ENCODE results near the gene PNCK.
"Not testable (repeated sequence)": the region's sequence is repeated elsewhere in the genome, so short reads cannot be mapped to it uniquely, and the experiment has no call there.

PNCK gene

DNA sequence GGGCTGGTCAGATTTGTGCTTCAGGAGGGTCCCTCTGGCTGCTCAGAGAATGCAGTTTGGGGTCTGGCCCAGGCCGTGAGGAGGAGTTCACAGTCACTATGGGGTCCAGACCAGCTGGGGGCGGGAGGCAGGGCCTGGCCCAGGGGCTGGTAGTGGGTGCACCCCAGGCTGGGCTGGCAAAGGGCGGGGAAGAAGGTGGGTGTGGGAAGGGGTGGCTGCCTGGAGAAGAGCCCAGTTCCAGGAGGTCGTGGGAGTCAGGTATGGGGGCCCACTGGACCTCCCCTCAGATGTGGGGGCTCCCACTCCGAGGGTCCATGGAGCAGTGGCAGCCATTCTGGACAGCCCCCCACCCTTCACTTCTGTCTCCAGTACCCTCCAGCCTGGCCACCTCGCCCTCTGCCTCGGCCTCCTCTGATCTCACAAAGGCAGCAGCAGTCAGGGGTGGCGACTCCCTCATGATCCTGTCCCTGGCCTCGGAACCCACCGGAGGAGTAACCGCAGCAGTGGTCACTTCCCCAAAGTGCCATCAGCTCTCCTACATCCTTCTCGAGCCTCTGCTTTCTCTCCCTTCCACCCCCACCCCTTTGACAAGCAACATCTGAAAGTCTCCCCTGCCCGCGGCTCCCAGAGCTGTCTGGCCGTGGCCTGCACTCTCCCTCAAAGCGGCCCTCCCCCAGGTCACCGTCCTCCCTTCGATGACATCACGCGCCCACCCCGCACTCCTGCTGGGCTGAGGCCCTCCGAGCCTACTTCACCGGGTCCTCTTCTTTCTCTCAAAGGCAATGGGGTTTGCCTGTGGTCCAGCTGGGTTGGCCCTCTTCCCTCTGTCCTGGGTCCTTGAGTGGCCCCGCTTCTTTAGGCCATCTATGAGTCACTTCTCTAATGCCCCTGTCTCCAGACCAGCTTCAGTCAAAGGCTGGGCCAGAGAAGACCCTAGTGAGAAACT is 12.4 kb upstream of the PNCK start:
- DNase-seq (ENCODE audit: low read depth) = no peak

- no peak for DNase-seq (ENCODE audit: low read depth)
Measured at GRCh38 chrX:153685156-153685536, 11.5 kb upstream of the PNCK start.

- DNase-seq (ENCODE audit: low read depth) = no peak
Measured at GRCh38 chrX:153684467-153685155, 11.0 kb upstream of the PNCK start.

DNA sequence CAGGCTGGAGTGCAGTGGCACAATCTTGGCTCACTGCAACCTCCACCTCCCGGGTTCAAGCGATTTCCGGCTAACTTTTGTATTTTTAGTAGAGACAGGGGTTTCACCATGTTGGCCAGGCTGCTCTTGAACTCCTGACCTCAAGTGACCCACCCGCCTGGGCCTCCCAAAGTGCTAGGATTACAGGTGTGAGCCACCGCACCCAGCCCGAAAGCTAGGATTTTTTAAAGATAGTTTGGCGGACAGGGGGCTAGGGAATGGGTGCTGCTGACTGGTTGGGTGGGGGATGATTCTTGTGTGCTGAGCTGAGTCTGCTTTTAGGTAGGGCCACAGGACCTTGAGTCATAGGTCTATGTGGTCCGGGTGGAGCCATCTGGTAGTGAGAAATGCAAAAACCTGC is 9.9 kb upstream of the PNCK start:
- not testable (repeated sequence) for DNase-seq (ENCODE audit: low read depth)

GRCh38 chrX:153681175-153681574 is 7.6 kb upstream of the PNCK start:
- DNase-seq (ENCODE audit: low read depth) = no peak

DNA sequence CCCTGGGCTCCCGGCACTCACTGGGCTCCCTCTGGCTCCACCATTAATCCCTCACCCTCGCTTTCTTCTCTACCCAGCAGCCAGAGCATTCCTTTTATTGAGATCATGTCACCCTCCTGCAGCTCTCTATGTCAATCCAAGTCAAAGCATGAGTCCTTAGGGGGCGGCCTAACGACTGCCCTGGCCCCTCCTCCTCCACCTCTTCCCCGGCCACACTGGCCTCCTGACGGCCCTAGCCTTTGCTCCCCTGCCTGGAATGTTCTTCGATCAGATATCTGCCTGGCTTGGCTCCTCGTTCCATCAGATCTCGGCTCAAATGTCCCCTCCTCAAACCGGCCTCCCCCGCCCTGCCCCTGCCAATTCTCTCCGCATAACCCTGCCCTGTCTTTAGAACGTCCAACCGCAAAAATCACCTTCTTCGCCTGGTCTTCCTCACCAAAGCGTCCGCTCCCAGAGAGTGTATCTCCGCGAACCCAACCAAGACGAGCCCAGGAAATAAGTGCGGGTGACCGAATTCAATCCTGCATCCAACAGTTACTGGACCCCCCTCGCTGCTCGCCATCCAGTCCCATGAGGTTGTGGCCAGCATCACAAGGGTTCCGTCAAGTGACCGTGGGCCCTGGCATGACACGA is 722 bp upstream of the PNCK start:
- no peak for DNase-seq (ENCODE audit: low read depth)

- no peak for DNase-seq (ENCODE audit: low read depth)
Measured at GRCh38 chrX:153672531-153673427, 834 bp downstream of the PNCK start.

DNA sequence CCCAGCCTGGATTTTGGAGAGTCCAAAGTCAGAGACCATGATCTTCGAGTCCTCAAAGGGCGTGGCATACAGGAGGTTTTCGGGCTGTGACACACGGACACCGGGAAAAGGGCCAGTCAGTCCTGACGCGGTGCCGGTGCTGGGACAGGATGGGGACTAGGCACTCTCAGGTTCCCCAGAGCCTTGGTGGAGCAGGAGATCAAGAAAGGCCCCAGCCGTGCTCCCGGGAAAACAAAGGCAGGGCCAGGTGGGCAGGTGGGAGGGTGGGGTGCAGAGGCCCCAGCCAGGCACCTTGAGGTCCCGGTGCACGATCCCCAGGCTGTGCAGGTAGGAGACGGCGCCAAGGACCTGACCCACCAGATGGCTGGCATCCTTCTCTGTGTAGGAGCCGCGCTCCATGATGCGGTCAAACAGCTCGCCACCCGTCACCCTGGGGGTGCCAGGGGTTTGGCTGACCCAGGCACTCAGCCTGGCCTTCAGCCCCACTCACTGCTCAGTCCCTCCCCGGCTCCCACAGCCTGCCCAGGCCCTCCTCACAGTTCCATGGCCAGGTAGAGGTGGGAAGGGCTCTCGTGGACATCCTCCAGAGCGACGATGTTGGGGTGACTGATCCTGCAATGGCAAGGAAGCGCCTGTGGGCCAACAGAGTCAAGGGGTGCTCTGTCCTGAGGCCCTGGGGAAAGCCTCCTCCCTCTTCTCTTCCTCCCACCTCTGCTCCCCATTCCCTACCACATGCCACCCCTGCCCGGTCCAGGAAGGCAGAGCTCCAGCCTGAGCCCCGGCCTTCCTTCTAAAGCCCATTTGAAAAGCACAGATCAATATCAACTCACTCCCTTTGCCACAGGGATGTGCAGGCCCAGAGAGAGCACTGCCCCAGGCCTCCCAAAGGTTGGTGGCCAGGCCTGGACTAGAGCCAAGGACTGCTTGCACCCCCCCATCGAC is 1.8 kb downstream of the PNCK start:
- no peak for DNase-seq (ENCODE audit: low read depth)

DNA sequence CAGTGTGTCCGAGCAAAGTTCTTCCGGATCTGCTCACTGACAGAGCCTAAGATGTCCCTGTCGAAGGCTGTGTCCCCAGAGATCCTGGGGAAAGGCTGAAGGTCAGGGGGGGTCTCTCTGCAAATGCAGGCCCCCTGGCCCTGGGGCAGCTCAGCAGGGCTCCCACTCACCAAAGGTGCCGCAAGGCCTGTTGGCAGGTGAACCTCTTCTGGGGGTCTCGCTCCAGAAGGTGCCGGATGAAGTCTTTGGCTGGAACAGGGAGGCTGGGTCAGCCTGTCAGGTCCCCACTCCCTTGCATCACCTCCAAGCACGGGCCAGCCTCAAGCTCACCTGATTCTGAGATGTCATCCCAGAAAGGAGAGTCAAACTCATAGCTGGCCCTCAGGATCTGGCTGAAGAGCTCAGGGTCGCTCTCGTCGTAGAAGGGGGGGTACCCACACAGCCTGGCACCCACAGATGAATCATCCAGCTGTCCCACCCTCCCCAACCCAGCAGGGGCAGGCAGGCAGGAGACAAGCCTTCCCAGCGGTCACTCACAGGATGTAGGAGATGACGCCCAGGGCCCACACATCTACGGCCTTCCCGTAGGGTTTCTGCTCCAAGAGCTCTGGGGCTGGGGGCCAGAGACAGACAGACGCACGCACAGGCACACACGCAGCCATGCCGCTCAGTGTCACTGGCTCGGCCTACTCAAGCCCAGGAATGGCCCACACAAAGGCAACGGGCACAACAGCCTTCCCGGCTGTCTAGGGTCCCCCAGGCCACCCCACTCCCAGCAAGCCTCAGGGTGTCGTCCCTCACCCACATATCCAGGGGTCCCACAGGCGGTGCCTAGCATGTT is 2.6 kb downstream of the PNCK start:
- DNase-seq (ENCODE audit: low read depth) = no peak

DNA sequence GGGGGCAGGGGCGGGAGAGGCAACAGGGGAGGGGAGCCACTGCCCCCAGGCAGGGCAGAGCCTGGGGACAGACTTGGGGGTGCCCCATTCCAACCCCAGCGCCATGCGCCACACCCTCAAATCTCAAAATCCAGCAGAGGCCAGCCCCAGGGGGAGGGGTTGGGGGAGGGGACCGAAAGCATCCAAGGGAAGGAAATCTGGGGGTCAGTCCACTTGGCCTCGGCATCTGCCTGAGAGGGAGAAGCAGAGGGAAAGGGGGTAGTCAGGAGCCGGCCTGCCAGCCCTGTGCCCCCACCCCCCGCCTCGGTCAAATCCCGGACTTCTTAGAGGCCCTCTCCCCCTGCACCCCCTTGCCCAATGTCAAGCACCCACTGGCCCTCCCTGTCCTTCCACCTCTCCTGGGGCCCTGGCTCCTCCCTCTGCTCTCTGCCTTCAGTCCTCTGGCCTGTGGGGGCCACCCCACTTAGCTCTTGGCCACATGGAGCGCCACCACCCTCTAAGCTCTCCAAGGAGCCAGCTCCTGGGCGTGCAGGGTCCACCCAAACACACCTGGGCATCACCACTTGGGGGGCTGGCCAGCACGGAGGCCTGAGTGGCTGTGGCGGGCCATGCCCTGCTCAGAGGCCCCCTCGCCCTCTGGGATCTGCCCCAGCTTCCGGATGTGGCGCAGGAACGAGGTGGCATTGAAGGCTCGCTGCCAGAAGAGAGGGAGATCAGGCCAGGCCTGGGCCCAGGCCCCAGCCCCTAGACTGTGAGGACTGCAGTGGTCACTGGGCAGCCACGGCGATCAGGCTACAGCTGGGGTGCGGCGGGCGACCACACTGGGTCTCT is 3.5 kb downstream of the PNCK start:
- no peak for DNase-seq (ENCODE audit: low read depth)

DNA sequence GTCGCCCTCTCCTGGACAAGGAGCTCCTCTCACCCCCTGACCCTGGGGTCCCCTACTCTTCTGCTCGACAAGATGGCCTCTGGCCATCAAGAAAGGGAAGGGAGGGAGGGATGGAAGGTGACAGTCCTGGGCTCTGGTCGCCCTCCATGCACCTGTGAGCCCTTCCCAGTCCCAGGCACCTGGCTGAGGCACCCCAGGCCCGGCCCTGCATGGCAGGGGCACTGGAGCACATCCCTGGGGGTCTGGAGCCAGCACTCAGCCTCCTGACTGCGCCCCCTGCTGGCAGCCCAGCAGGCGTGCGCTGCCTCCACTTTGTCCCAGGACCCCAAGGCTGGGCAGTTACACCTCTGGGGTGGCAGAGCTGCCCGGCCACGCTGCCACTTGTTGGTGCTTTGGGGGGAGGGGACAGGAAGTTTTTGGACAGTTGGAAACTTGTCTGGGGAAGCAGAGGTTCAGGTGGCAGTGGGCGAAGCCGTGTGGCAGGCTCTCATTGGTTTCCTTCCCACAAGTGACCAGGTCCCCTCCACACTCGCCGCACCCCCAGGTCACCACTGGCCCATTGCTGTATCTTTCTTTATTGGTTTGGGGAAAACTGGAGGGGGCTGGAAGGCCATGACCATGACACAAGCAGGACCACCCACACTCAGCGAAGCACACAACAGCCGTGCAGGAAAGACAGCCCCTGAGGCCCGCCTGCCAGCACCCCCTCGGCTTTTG is 4.3 kb downstream of the PNCK start:
- DNase-seq (ENCODE audit: low read depth) = no peak

- DNase-seq (ENCODE audit: low read depth) = no peak
Measured at GRCh38 chrX:153668423-153669173, 5.0 kb downstream of the PNCK start.

DNA sequence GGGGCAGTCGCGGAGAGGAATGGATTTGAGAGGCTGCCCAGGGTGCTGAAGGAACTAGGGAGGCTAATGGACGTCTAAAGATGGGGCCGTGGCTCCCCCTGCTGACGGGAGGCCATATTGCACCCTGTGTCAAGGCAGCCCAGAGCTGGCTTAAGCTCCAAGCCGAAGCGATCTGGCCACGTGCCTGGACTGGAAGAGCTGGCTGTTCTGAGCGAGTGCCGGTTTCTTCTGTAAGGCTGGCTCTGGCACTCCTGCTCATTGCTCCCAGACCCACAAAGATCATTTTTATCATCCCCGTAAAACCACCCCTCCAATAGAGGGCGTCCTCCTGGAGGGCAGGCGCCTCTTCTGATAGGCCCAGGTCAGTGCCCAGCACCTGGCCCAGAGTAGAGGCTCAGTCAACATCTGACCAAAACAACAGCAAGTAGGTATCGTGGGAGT is 5.6 kb downstream of the PNCK start:
- peak; percentile 49 for DNase-seq (ENCODE audit: low read depth)

DNA sequence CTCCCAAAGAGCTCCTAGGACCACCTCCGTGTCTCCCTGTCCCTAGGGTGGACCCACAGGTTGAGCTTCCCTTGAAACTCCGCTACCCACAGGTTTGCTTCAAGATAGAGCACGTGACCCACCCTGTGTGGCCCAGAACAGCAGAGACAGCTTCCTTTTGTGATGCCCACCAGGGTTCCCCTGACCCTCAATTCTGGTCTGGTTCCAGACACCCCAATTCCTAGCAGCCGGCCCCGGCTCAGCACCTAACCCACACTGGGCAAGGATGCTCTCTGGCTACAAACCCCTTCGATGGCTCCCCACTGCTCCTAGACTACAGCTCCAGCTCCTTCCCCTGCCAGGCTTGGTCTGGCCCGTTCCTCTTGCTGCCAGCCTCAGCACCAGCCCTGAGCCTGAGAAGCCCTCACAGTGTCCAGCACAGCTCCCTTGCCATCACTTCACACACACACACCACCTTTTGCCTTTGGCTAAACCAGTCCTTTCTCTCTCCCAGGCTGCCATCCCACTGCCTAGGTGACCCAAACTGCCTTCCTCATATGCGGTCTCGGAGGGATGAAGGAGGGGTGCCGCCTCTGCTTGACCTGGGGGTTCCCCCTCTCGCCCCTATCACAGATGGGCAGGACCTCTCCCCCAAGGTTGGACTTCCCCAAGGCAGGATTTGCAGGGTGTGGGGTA is 6.2 kb downstream of the PNCK start:
- DNase-seq (ENCODE audit: low read depth) = no peak

GRCh38 chrX:153665726-153666306 is 7.8 kb downstream of the PNCK start:
- DNase-seq (ENCODE audit: low read depth) = no peak

- no peak for DNase-seq (ENCODE audit: low read depth)
Measured at GRCh38 chrX:153662266-153662665, 11.3 kb downstream of the PNCK start.
